ENCODE results near the gene SNAP23. TPM values are rescaled to one million over a fixed set of nuclear protein-coding genes. Genes with fewer than 3 reads are reported as not detected.
"Not testable (repeated sequence)": the region's sequence is repeated elsewhere in the genome, so short reads cannot be mapped to it uniquely, and the experiment has no call there.

The SNAP23 gene
- total RNA-seq, 1 experiment from 2014 or later, result 137 TPM

DNA sequence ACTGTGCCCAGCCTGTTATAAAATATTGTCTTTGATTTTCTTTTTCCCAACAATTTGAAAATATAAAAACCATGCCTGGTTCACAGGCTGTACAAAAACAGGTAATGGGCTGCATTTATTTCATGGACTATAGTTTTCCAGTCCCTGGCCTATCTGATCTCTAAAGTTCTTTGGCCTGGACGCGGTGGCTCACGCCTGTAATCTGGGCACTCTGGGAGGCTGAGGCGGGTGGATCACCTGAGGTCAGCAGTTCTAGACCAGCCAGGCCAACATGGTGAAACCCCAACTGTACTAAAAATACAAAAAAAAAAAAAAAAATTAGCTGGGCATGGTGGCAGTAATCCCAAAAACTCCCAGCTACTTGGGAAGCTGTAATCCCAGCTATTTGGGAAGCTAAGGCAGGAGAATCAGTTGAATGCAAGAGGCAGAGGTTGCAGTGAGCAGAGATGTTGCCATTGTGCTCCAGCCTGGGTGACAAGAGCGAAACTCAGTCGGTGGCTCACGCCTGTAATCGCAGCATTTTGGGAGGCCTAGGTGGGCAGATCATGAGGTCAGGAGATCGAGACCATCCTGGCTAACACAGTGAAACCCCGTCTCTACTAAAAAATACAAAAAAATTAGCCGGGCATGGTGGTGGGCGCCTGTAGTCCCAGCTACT is 61.2 kb downstream of the SNAP23 start:
- not testable (repeated sequence) for H3K9me2 ChIP-seq (replicated peaks; ENCODE audit: insufficient read depth, low read length); H3K27ac ChIP-seq (ENCODE audit: low read length); H3K4me1 ChIP-seq (ENCODE audit: low read length); H3K4me3 ChIP-seq (ENCODE audit: low read length); DNase-seq; H2AFZ ChIP-seq (ENCODE audit: low read length); H3K4me2 ChIP-seq (ENCODE audit: low read depth, low read length, poor library complexity, severe bottlenecking); H3K9ac ChIP-seq (ENCODE audit: low read length); H3K27me3 ChIP-seq (ENCODE audit: low read length); H3K9me3 ChIP-seq (ENCODE audit: low read length); H4K20me1 ChIP-seq (ENCODE audit: insufficient read depth, low read depth, low read length)
- peaks cover 41% of the 10 kb centered on the region for H3K36me3 ChIP-seq (ENCODE audit: insufficient read depth, low read length)
- H3K79me2 ChIP-seq (ENCODE audit: low read length), result peaks cover 69% of the 10 kb centered on the region

DNA sequence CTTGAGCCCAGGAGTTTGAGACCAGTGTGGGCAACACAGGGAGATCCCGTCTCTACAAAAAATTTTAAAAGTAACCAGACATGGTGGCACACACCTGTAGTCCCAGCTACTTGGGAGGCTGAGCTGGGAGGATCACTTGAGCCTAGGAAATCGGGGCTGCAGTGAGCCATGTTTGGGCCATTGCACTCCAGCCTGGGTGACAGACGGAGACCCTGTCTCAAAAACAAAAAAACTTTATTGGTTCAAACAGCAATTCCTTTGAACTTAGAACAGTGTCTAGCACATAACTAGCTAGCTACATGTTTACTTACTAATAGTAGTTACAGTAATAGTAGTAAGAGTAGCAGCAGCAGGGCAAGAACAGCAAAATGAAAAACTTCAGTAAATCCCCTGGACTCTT is 63.3 kb downstream of the SNAP23 start:
- Histone ChIP-seq H3K4me1 (ENCODE audit: low read length) (no peaks in the 10 kb centered on the region), H3K4me3 (ENCODE audit: low read length) (no peak overlapping the region), H3K27me3 (ENCODE audit: low read length) (no peaks in the 10 kb centered on the region), H2AFZ (ENCODE audit: low read length) (no peak overlapping the region), H3K9me2 (replicated peaks; ENCODE audit: insufficient read depth, low read length) (no peaks in the 10 kb centered on the region), H3K36me3 (ENCODE audit: insufficient read depth, low read length) (peaks cover 51% of the 10 kb centered on the region), H3K79me2 (ENCODE audit: low read length) (peaks cover 49% of the 10 kb centered on the region), H4K20me1 (ENCODE audit: insufficient read depth, low read depth, low read length) (no peaks in the 10 kb centered on the region; the same call in 1 of the 2 replicates), H3K9ac (ENCODE audit: low read length) (no peak overlapping the region), H3K9me3 (ENCODE audit: low read length) (no peaks in the 10 kb centered on the region), H3K4me2 (ENCODE audit: low read depth, low read length, poor library complexity, severe bottlenecking) (no peak overlapping the region), H3K27ac (ENCODE audit: low read length) (no peak overlapping the region)
- DNase-seq, result no peak

GRCh38 chr15:42575188-42576039 is 80.0 kb downstream of the SNAP23 start, which contains the start of gene STARD9:
STARD9 (plus strand) TSS chr15:42575606; CDS start chr15:42575716, 110 bp downstream.
- Histone ChIP-seq H3K4me2 (ENCODE audit: low read depth, low read length, poor library complexity, severe bottlenecking) (peak within 1 kb of the TSS; percentile 92), H2AFZ (ENCODE audit: low read length) (peak within 1 kb of the TSS; percentile 88), H3K27me3 (ENCODE audit: low read length) (no peaks in the 10 kb centered on the region), H3K9me2 (replicated peaks; ENCODE audit: insufficient read depth, low read length) (no peaks in the 10 kb centered on the region), H3K36me3 (ENCODE audit: insufficient read depth, low read length) (no peaks in the 10 kb centered on the region), H3K9me3 (ENCODE audit: low read length) (no peaks in the 10 kb centered on the region), H3K4me3 (ENCODE audit: low read length) (peak within 1 kb of the TSS; percentile 73), H3K27ac (ENCODE audit: low read length) (no peak within 1 kb of the TSS), H4K20me1 (ENCODE audit: insufficient read depth, low read depth, low read length) (no peaks in the 10 kb centered on the region), H3K4me1 (ENCODE audit: low read length) (peaks cover 32% of the 10 kb centered on the region), H3K9ac (ENCODE audit: low read length) (peak within 1 kb of the TSS; percentile 71), H3K79me2 (ENCODE audit: low read length) (no peaks in the 10 kb centered on the region)
- peak; percentile 99 for DNase-seq

DNA sequence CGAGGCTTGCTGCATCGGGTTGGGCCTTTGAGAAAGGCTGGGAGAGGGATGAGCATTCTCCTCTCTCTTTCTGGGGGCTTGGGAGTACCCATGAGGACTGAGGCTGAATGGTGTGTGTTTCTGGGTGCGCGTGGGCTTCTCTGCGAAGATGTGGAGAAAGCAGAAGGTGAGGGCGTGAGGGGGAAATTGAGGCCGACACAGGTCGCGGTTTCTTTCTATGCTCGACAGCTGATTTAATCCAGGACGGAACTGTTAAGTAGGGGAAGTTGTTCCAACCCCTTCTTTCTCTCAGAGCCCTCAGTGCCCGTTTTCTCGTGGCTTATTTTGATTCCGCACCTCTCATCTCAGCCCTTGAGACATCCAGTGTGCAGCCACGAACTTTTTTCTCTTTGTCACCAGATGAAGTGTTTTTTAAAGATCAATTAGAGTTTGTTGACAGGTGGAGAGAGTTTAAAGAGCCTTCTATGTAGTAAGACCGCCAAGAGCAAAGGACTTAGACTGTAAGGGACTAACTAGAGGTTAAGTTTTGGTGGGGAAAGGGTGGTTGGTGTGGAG is 80.7 kb downstream of the SNAP23 start:
- no peaks in the 10 kb centered on the region for H3K36me3 ChIP-seq (ENCODE audit: insufficient read depth, low read length)
- H3K79me2 ChIP-seq (ENCODE audit: low read length), result no peaks in the 10 kb centered on the region
- no peaks in the 10 kb centered on the region for H4K20me1 ChIP-seq (ENCODE audit: insufficient read depth, low read depth, low read length)
- H2AFZ ChIP-seq (ENCODE audit: low read length), result peak overlapping the region; percentile 68; the same call in 1 of the 2 replicates
- no peaks in the 10 kb centered on the region for H3K9me2 ChIP-seq (replicated peaks; ENCODE audit: insufficient read depth, low read length)
- H3K9me3 ChIP-seq (ENCODE audit: low read length), result no peaks in the 10 kb centered on the region
- H3K9ac ChIP-seq (ENCODE audit: low read length), result peak overlapping the region; percentile 71
- peak overlapping the region; percentile 73 for H3K4me3 ChIP-seq (ENCODE audit: low read length)
- DNase-seq, result no peak
- H3K4me1 ChIP-seq (ENCODE audit: low read length), result peaks cover 35% of the 10 kb centered on the region
- H3K27me3 ChIP-seq (ENCODE audit: low read length), result no peaks in the 10 kb centered on the region
- peak overlapping the region; percentile 92 for H3K4me2 ChIP-seq (ENCODE audit: low read depth, low read length, poor library complexity, severe bottlenecking)
- no peak overlapping the region for H3K27ac ChIP-seq (ENCODE audit: low read length)

- no peaks in the 10 kb centered on the region for H3K27me3 ChIP-seq (ENCODE audit: low read length)
- peaks cover 40% of the 10 kb centered on the region for H3K4me1 ChIP-seq (ENCODE audit: low read length)
- no peak overlapping the region for H3K4me3 ChIP-seq (ENCODE audit: low read length)
- no peak for DNase-seq
- no peak overlapping the region for H3K9ac ChIP-seq (ENCODE audit: low read length)
- H3K36me3 ChIP-seq (ENCODE audit: insufficient read depth, low read length), result no peaks in the 10 kb centered on the region
- H4K20me1 ChIP-seq (ENCODE audit: insufficient read depth, low read depth, low read length), result no peaks in the 10 kb centered on the region
- no peaks in the 10 kb centered on the region for H3K9me2 ChIP-seq (replicated peaks; ENCODE audit: insufficient read depth, low read length)
- H3K4me2 ChIP-seq (ENCODE audit: low read depth, low read length, poor library complexity, severe bottlenecking), result no peak overlapping the region
- H3K27ac ChIP-seq (ENCODE audit: low read length), result no peak overlapping the region
- H2AFZ ChIP-seq (ENCODE audit: low read length), result no peak overlapping the region
- H3K9me3 ChIP-seq (ENCODE audit: low read length), result no peaks in the 10 kb centered on the region
- no peaks in the 10 kb centered on the region for H3K79me2 ChIP-seq (ENCODE audit: low read length)
These were observed 81.3 kb downstream of the SNAP23 start for GRCh38 chr15:42576776-42577175.

DNA sequence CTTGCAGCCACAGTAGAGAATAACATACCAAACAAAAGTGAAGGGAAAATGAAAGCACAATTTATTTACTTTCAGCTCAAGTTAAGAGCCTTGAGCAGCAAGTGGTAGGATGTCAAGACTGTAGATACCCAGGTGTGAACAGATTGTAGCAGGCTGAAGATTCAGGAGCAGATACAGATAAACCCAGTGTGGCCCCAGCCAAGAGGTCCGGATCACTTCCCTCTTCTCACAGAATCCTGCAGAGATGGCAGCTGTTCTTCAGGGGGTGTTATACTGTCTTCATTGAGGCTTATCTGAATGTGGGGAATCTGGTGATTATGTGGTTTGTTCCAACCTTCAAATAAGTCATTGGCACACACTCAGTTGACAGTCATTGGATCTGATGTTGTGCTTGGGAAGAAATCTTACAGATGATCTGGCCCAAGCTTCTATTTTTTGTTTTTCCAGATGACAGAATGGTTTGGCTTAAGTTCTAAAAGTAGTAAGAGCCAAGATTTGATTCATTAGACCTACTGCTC is 82.1 kb downstream of the SNAP23 start:
- no peak overlapping the region for H3K27ac ChIP-seq (ENCODE audit: low read length)
- H3K9me3 ChIP-seq (ENCODE audit: low read length), result no peaks in the 10 kb centered on the region
- H3K36me3 ChIP-seq (ENCODE audit: insufficient read depth, low read length), result no peaks in the 10 kb centered on the region
- no peaks in the 10 kb centered on the region for H3K79me2 ChIP-seq (ENCODE audit: low read length)
- H3K4me2 ChIP-seq (ENCODE audit: low read depth, low read length, poor library complexity, severe bottlenecking), result no peak overlapping the region
- no peaks in the 10 kb centered on the region for H3K9me2 ChIP-seq (replicated peaks; ENCODE audit: insufficient read depth, low read length)
- no peaks in the 10 kb centered on the region for H4K20me1 ChIP-seq (ENCODE audit: insufficient read depth, low read depth, low read length)
- H3K27me3 ChIP-seq (ENCODE audit: low read length), result no peaks in the 10 kb centered on the region
- H3K4me3 ChIP-seq (ENCODE audit: low read length), result no peak overlapping the region
- no peak overlapping the region for H2AFZ ChIP-seq (ENCODE audit: low read length)
- H3K9ac ChIP-seq (ENCODE audit: low read length), result no peak overlapping the region
- DNase-seq, result no peak
- H3K4me1 ChIP-seq (ENCODE audit: low read length), result peaks cover 37% of the 10 kb centered on the region

DNA sequence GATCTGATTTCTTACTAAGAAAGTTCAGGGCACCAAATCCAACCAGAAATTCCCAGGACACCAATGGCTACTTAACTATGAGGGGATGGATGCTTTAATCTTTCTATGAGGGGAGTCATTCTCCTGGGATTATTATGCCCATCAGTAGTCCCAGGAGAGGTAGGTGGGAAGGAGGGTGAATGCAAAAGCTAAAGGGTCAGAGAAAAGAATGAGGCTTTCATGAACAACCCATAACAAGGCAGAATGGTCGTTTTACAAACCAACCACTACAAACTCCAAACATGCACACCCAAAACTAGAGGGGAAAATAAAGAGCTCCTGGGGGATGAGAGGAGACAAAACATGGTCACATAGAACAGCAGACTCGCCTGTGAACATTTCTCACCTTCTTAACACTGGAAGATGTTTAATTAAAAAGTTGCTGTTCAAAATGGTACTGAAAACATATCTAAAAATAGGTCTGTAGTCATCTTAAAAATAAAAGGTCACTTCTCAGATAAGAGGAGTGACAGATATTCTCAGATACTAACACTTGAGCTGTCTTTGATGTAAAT is 83.6 kb downstream of the SNAP23 start:
- Histone ChIP-seq H4K20me1 (ENCODE audit: insufficient read depth, low read depth, low read length) (no peaks in the 10 kb centered on the region), H3K4me2 (ENCODE audit: low read depth, low read length, poor library complexity, severe bottlenecking) (no peak overlapping the region), H3K4me1 (ENCODE audit: low read length) (peaks cover 37% of the 10 kb centered on the region), H3K27me3 (ENCODE audit: low read length) (no peaks in the 10 kb centered on the region), H3K9me3 (ENCODE audit: low read length) (no peaks in the 10 kb centered on the region), H2AFZ (ENCODE audit: low read length) (no peak overlapping the region), H3K27ac (ENCODE audit: low read length) (no peak overlapping the region), H3K79me2 (ENCODE audit: low read length) (no peaks in the 10 kb centered on the region), H3K4me3 (ENCODE audit: low read length) (no peak overlapping the region), H3K9ac (ENCODE audit: low read length) (no peak overlapping the region), H3K36me3 (ENCODE audit: insufficient read depth, low read length) (no peaks in the 10 kb centered on the region), H3K9me2 (replicated peaks; ENCODE audit: insufficient read depth, low read length) (no peaks in the 10 kb centered on the region)
- no peak for DNase-seq

Data from Karpas-422 (cell line).